Measurements from ENCODE around the gene CDC45.
A peak's percentile ranks its signal among the peaks of the same experiment; 100 is the strongest.

CDC45 gene

DNA sequence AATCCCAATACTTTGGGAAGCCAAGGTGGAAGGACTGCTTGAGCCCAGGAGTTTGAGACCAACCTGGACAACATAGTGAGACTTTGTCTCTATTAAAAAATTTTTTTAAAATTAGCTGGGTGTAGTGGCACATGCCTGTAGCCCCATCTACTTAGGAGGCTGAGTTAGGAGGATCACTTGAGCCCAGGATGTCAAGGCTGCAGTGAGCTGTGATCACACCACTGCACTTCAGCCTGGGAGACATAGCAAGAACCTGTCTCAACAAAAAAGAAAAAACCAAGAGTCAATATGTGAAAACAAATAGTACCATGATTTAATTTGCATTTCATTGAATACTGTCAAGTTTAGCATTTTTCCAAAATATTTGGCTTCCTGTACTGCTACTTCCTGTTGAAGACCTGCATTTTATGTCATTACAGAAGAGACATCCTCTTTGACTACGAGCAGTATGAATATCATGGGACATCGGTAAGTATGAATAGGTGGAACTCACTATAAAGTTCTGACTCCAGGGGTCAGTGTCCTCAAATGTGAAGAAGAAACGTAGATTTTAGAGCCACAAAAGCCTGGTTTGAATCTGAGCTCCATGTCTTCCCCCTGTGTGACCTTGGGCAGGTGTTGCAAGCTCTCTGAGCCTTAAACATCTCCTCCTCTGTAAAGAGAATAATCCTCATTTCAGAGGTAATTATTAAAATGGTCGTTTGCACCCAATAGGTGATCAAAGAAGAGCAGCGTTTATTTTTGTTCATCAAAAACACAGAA, 16.0 kb downstream of the CDC45 start:
- DNase-seq: peak; percentile 11

DNA sequence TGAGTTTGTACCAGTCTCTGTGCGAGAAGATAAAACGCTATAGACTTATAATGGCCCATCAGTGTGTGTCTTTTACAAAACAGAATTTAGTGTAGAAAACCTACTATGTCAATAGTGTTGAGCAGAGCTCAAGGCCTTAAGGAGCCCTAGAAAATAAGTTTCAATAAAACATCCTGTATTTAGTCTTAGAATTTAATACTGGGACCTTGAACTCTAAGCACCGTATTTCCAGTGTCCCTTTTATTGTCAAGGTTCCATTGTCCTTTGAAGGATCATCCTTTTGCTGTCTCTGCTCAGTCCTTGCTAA, 16.6 kb downstream of the CDC45 start:
- DNase-seq: no peak

DNA sequence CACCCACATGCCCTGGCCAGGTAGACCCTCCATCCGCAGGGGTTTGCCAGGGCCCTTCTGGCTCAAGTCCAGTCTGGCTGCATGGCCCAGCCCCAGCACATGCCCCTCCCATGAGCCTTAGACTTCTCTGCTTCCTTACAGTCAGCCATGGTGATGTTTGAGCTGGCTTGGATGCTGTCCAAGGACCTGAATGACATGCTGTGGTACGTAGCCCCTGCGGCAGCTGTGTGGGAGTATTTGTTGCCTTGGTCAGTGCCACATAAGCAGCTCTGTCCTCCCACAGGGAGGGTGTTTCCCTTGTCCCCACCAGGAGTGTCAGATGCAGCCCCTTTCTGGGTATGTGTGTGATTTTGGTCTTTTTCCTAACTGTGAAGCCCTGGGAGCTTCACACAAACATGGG, 17.5 kb downstream of the CDC45 start:
- DNase-seq: peak; percentile 50

DNA sequence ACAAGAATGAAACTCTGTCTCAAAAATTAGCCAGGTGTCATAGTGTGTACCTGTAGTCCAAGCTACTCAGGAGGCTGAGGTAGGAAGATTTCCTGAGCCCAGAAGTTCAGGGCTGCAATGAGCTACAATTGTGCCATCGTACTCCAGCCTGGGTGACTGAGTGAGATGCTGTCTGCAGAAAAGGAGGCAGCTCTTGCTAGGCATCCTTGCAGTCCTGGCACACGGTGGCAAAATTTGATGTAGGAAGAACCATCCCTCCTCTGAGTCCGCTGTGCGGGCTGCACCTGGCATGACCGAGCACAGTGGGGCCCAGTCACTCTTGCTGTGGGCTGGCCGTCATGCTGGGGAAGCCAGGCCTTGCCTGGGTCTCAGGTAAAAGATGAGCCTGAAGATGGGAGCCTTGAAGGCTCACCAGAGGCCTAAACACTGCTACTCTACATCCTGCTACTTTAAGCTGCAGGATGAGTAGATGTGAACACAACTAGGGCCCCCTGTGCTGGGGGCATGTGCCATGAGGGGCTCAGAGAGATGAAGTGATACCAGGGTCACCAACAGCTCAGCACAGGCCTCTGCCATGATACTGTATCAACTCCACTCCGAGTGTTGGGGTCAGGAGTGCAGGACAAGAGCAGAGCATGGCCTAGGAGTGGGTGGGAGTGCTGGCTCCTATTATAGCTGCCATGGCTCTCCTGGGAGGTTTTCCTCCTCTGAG, 18.6 kb downstream of the CDC45 start:
- no peak for DNase-seq

- DNase-seq: no peak
Observed at GRCh38 chr22:19498866-19499190, 19.1 kb downstream of the CDC45 start.

DNA sequence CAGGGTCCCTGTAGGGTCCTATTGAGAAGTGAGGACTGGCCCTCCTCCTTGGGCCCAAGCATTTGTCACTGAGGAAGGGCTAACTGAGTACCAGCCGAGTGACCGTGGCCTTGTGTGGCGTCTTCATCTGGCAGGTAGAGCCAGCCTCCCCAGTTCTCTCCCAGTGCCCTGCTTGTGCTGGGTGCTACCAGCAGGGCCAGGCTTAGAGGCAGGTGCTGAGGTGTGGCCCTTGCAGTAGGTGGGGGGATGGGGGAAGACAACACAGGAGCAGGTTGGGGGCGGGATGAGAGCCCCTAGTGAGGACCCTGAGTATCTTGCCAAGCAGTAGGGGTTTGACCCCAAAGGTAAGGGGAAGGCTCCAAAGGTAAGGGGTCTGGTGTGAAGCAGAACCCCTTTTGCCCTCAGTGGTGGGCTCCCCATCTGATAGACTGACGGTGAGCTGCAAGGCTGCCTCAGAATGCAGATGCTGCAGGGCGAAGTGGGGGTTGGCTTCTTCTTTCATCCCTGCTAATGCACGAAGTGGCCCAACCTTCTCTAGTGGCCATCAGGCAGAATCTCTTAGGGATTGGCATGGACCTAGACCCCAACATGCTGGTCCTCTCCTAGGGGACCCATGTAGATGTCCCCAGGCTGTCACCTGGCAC, 19.6 kb downstream of the CDC45 start:
- DNase-seq: no peak

DNA sequence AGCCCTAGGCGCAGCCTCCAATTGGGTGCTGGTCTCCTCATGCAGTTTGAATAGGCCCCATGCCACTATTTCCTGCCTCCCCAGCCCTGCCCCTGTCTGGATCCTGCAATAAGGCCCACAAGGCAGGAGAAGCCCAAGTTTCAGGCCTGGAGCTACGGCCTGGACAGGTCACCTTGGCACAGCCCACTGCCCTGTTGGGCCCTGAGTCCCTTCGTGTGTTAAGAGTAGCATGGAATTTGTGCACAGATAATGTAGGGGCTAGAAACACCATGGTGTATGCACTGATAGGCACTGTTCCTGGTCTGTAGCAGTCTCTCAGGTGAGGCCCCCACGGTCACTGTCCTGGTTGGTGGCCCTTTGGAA, 20.1 kb downstream of the CDC45 start:
- no peak for DNase-seq

DNA sequence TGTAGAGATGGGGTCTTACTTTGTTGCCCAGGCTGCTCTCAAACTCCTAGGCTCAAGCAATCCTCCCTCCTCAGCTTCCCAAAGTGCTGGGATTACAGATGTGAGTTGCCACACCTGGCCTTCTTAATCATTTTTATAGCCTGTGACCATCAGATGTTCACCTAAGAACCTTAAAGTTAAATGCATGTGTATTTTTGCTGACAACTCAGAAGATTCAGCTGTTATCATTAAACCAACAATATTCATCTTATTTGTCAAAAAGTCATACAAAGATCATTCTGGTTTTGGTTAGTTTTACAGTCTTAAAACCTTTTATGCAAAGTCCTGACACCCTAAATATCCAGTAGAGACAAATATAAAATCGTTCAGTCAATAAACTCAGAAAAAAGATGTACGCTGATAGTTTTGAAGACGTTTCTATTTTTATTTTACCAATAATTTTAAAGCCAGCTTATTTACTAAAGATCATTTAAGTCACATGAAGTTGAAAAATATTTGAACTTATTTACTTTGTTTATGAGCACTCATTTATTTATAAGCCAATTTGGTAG, 22.3 kb downstream of the CDC45 start:
- DNase-seq: no peak

- no peak for DNase-seq
Observed at GRCh38 chr22:19503367-19503766, 23.6 kb downstream of the CDC45 start.

GRCh38 chr22:19503869-19504268, 24.1 kb downstream of the CDC45 start:
- no peak for DNase-seq

DNA sequence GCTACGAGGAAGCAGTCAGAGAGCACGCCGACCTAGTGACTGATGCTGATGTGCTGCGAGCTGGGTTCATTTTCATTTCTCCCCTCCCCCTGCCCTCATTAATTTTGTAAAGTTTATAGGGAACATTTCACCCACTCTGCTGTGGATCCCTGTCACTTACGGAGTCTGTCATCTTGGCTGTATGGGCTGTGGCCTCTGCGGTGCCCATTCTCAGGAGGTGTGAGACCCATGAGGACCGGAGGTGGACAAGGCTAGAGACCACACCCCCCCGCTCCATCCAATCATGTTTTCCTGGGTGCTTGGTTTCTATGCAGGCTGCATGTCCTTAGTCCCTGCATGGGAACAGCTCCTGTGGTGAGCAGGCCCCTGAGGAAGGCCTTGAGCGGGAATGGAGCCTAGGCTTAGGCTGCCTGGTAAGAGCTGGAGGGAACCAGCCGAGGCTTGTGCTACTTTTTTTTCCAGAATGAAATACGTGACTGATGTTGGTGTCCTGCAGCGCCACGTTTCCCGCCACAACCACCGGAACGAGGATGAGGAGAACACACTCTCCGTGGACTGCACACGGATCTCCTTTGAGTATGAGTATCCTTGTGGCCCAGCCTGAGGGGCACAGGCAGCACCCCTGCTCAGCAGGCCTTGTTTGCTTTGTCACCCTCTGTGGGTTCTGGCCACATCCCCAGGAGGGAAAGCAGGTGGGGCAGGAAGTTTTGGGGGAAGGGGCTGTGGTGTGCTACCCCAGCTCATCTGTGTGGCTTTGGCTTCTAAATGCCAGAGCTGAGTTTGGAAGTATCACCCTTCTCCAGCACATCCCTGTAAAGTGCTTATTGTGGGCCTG, 25.4 kb downstream of the CDC45 start:
- DNase-seq: no peak

DNA sequence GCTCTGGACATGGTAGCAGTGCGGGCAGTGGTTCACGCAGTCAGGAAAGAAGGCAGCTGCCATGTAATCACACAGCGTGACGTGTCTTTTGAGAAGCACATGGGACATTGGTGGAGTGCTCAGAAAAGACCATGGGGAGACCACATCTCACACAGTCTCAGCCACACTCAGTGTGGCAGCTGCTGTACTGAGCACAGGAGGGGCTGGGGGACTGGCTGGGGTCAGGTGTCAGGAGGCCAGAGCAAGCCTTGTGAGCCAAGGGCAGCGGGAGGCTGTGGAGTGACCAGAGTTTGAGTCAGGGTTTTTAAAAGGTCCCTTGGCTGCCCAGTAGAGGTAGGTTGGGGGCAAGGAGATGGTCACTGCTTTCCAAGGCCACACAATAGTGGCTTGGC, 26.0 kb downstream of the CDC45 start:
- DNase-seq: no peak

DNA sequence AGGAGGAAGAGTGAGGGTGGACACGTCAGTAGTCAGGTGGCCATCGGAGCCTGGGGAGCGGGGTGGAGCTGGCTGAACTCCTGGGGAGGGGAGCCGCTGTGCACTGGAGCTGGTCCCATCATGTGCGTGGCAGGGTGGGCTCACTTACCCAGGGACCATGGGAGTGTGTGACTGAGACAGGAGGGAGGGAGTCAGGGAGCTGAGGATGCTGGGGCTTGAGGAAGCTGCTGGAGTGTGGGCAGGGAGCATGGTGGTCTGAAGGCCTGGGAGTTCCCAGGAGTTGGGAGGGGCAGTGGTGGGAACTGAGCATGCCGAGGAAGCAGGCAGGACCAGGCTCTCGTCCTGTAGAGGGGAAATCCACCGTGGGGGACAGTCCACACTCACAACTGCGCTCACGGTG, 26.5 kb downstream of the CDC45 start:
- DNase-seq: no peak

DNA sequence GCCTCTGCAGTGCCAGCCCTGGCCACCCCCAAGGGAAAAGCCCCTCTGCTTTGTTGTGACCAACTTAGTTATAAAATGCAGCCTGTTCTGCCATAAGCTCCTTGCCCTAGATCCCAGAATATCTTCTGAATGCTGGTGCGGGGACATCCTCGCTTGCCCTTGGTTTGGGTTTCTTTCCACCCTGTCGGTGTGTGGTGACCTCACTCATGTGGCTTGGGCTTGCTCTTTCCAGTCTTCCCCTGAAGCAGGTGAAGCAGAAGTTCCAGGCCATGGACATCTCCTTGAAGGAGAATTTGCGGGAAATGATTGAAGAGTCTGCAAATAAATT, 27.8 kb downstream of the CDC45 start:
- no peak for DNase-seq

GRCh38 chr22:19508024-19508776, 28.5 kb downstream of the CDC45 start:
- DNase-seq: no peak

- DNase-seq: no peak
Observed at GRCh38 chr22:19509191-19509590, 29.5 kb downstream of the CDC45 start.

- no peak for DNase-seq
Observed at GRCh38 chr22:19509923-19510322, 30.2 kb downstream of the CDC45 start.

DNA sequence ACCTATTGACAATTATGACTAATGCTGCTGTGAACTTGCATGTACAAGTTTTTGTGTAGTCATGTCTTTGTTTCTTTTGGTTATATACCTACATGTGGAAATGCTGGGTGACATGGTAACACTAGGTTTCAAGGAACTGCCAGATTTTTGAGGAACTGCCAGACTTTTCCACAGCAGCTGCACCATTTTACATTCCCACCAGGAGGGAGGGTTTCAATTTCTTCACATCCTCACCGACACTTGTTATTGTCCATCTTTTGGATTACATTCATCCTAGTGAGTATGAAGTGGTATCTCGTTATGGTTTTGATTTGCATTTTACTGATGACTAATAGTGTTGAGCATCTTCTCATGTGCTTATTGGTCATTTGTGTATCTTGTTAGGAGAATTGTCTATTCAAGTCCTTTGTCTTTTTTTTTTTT, 31.2 kb downstream of the CDC45 start:
- DNase-seq: no peak

GRCh38 chr22:19513823-19514222, 34.1 kb downstream of the CDC45 start:
- no peak for DNase-seq

GRCh38 chr22:19514831-19515565, 35.3 kb downstream of the CDC45 start:
- no peak for DNase-seq

GRCh38 chr22:19515654-19516377, 36.1 kb downstream of the CDC45 start:
- no peak for DNase-seq
